Esophagus squamous epithelium (tissue), 5 donors: ENCODE data around the gene PHLDA2. TPM values are rescaled to one million over a fixed set of nuclear protein-coding genes. Genes with fewer than 3 reads are reported as not detected.
"Not testable (repeated sequence)": the region's sequence is repeated elsewhere in the genome, so short reads cannot be mapped to it uniquely, and the experiment has no call there.

Source experiments
- DNase-seq: peaks from one replicate; lab custom pipeline; 2025; lab: John Stamatoyannopoulos, UW
- H3K27ac ChIP-seq, 4 donors: fragments of 200-600 bp; sonication (generic); one replicate each; pipeline ENCODE4 v1.5.1; 2016 to 2019; ENCODE audit warnings: mild to moderate bottlenecking in 1 of 4
- H3K27me3 ChIP-seq, 4 donors: fragments of 200-600 bp; sonication (generic); 1 replicate in 3 of 4; 2 replicates in 1 of 4; pipeline versions ENCODE4 v1.5.1 to v1.6.0; 2017 to 2021; ENCODE audit warnings: antibody characterized with exemption in 1 of 4
- H3K36me3 ChIP-seq, 3 donors: fragments of 200-600 bp; sonication (generic); one replicate each; pipeline ENCODE4 v1.5.1; 2016 to 2019
- H3K4me1 ChIP-seq, 3 donors: fragments of 200-600 bp; sonication (generic); one replicate each; pipeline ENCODE4 v1.5.1; 2017 to 2019
- H3K4me3 ChIP-seq, 4 donors: fragments of 200-600 bp; sonication (generic); 1 replicate in 3 of 4; 2 replicates in 1 of 4; pipeline ENCODE4 v1.5.1; 2016 to 2019; ENCODE audit warnings: mild to moderate bottlenecking in 2 of 4, moderate library complexity in 1 of 4
- H3K9me3 ChIP-seq, 3 donors: fragments of 200-600 bp; sonication (generic); one replicate each; pipeline ENCODE4 v1.5.1; 2016 to 2019
- POLR2A ChIP-seq, 4 donors: fragments of 450-650 bp; IDR thresholded peaks; one replicate each; pipeline ENCODE4 v1.6.1; 2017; ENCODE audit warnings: antibody characterized with exemption in 4 of 4, mild to moderate bottlenecking in 4 of 4, moderate library complexity in 3 of 4
- WGBS, 2 donors: methylation state at CpG; one replicate each; pipeline ENCODE4 v1.1.5; 2018; 5-methylcytosine and 5-hydroxymethylcytosine counted together
- intact Hi-C: fragments of 100-400 bp; cut with DNase I; formaldehyde crosslinking; loops from one replicate; pipeline ENCODE4 v1.15.0; 2022
- total RNA-seq, 4 donors: library from RNA; depleted of rRNA; stranded (reverse); fragments of >200 nt; gene quantifications; one replicate each; pipeline ENCODE4 v1.1.0, GENCODE V29; 2016
- TF ChIP-seq, protein P1 (sequence below), 6 experiments: fragments of 450-650 bp in 4 of 6; fragments of 200-600 bp in 2 of 6; sonication (generic) in 2 of 6; IDR thresholded peaks; one replicate each; pipeline ENCODE4 v1.5.1; 2016 to 2019; ENCODE audit warnings: antibody characterized with exemption in 6 of 6, mild to moderate bottlenecking in 4 of 6, moderate library complexity in 4 of 6
- donor health status: DM: yes; HTN: yes; CAD: no.

The PHLDA2 gene
- total RNA-seq, 4 donors from 2014 or later = 10.2 to 39.2 (median 22.5) TPM

DNA sequence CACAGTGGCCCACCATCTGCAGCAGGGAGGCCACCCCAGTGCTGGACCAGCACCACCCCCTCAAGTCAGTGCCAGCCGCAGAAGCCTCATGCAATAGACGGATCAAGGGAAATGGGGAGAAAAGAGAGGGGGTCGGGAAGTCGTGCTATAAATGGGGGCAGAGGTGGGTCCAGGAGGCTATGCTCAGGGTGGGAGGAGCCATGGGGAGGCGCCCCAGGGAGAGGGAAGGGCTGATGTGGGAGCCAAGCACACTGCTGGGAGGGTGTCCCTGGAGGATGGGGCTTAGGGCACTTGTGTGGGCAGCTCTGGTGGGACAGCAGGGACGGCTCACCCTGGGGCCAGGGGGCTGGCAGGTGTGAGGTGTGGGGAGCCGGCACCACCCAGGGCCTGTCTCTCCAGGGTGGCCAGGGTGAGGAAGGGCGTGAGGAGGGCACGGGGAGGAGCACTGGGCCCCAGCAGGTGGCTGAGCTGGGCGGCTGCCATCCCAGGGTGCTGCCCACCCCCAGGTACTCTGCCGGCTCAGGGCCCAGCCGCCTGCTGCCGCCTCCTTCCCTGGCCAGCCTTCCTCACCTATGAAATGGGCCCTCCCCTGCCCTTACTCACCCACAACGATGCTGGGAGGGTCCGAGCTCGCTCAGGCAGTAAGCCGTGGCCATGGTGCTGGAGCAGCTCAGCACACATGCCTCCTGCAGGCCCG, 18.0 kb downstream of the PHLDA2 start:
- peaks cover 0 to 24% (median 2%) of the 10 kb centered on the region in 4 donors for H3K27me3 ChIP-seq
- H3K4me3 ChIP-seq = no peak overlapping the region
- H3K27ac ChIP-seq = peak overlapping the region; percentile 73 to 92 (median 84)
- intact Hi-C loops = no loop called here
- WGBS, 2 donors = 57 to 68% methylated on average over 8 to 9 of the region's 18 CpGs
- H3K36me3 ChIP-seq = peaks cover 0 to 3% (median 0%) of the 10 kb centered on the region in 3 donors
- no peak for TF ChIP-seq POLR2A (IDR thresholded peaks at IDR 0.05)
- TF ChIP-seq, protein P1, sequence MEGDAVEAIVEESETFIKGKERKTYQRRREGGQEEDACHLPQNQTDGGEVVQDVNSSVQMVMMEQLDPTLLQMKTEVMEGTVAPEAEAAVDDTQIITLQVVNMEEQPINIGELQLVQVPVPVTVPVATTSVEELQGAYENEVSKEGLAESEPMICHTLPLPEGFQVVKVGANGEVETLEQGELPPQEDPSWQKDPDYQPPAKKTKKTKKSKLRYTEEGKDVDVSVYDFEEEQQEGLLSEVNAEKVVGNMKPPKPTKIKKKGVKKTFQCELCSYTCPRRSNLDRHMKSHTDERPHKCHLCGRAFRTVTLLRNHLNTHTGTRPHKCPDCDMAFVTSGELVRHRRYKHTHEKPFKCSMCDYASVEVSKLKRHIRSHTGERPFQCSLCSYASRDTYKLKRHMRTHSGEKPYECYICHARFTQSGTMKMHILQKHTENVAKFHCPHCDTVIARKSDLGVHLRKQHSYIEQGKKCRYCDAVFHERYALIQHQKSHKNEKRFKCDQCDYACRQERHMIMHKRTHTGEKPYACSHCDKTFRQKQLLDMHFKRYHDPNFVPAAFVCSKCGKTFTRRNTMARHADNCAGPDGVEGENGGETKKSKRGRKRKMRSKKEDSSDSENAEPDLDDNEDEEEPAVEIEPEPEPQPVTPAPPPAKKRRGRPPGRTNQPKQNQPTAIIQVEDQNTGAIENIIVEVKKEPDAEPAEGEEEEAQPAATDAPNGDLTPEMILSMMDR (IDR thresholded peaks at IDR 0.05) = no peak
- peaks cover 23 to 55% (median 25%) of the 10 kb centered on the region in 3 donors for H3K4me1 ChIP-seq
- no peak for DNase-seq
- no peaks in the 10 kb centered on the region for H3K9me3 ChIP-seq

DNA sequence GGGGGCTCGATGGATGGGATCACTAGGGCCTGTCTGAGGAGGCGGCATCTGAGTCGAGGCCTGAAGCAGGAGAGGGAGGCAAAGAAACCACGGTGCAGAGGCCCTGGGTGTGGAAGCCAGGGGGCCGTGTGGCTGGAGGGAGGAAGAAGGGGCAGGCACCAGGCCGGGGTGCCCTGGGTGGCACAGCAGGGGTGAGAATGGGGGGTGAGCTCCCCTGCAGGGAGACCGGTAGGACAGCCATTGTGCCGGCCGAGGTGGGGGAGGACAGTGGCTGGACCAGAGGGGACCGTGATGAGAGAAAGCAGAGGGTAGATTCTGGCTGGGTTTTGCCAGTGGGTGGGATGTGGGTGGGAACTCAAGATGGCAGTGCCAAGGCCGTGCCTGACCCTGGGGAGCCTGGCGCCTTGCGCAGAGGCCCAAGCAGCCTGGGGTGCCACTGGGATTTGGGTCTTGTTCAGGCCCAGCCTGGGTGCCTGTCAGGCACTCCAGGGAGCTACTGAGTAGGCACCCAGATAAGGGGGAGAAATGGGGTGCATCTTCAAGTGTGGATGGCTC, 18.7 kb downstream of the PHLDA2 start:
- intact Hi-C loops = no loop called here

DNA sequence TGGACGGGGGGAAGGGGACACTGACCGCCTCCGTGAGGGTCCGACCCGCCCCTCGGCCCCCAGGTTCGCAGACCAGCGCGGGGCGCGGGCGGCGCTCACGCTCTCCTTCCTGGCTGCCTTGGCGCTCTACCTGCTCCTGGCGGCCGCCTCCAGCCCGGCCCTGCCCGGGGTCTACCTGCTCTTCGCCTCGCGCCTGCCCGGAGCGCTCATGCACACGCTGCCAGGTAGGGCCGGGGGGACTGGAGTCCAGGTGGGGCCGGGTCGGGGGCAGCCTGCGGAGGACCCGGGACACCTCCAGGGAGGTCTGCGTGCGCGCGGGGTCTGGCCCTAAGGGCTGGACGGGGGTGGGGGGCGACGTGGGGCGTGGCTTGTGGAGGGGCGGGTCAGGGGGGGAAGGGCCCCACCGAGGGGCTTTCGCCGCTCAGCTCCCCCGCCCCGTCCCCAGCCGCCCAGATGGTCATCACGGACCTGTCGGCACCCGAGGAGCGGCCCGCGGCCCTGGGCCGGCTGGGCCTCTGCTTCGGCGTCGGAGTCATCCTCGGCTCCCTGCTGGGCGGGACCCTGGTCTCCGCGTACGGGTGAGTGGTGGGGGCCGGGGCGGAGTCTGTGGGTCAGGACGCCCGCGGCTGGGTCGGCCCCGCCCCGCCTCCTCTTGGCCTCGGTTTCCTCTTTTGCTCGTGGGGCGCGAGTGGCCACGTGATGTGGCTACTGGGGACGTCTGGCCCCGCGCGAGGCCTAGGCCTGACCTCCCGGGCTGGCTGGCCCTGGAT, 19.9 kb downstream of the PHLDA2 start:
- H3K9me3 ChIP-seq = no peaks in the 10 kb centered on the region
- no CpG with 5 or more reads among the region's 78 CpGs for WGBS, 2 donors
- peaks cover 0 to 15% (median 0%) of the 10 kb centered on the region in 3 donors for H3K36me3 ChIP-seq
- H3K4me3 ChIP-seq = peak overlapping the region in 2 of 4 donors; percentile 15 to 43
- intact Hi-C loops = no loop called here
- no peak overlapping the region for H3K27ac ChIP-seq
- peaks cover 25 to 58% (median 25%) of the 10 kb centered on the region in 3 donors for H3K4me1 ChIP-seq
- H3K27me3 ChIP-seq = peaks cover 0 to 24% (median 2%) of the 10 kb centered on the region in 4 donors
- DNase-seq = no peak
- TF ChIP-seq POLR2A (IDR thresholded peaks at IDR 0.05) = no peak
- TF ChIP-seq, protein P1 (IDR thresholded peaks at IDR 0.05) = no peak

More for the DNA sequence above, 18.7 kb downstream of the PHLDA2 start:
- H3K27me3 ChIP-seq = peaks cover 0 to 24% (median 2%) of the 10 kb centered on the region in 4 donors
- 84% methylated on average over 12 to 13 of the region's 13 CpGs for WGBS, 2 donors
- TF ChIP-seq POLR2A (IDR thresholded peaks at IDR 0.05) = no peak
- TF ChIP-seq, protein P1 (IDR thresholded peaks at IDR 0.05) = no peak
- H3K27ac ChIP-seq = no peak overlapping the region
- H3K4me1 ChIP-seq = peaks cover 23 to 55% (median 25%) of the 10 kb centered on the region in 3 donors
- H3K9me3 ChIP-seq = no peaks in the 10 kb centered on the region
- DNase-seq = no peak
- peaks cover 0 to 11% (median 0%) of the 10 kb centered on the region in 3 donors for H3K36me3 ChIP-seq
- H3K4me3 ChIP-seq = no peak overlapping the region

DNA sequence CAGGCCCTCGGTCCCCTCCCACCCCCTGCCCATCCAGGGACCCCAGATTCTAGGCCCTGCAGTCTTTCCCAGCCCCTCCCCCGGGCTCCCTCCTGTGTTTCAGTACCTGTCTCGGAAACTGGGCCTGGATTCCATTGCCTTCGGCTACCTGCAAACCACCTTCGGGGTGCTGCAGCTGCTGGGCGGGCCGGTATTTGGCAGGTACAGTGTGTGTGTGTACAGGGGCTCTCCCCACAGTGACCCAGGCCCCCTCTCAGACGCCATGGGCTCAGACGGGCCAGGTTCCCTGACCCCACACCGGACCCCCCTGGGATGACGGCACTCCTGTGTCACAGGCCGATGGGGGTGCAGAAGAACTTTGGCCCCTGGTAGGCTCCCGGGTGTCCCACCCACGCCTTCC, 21.1 kb downstream of the PHLDA2 start:
- Histone ChIP-seq H3K27ac (no peak overlapping the region), H3K4me3 (no peak overlapping the region), H3K36me3 (peaks cover 0 to 15% (median 0%) of the 10 kb centered on the region in 3 donors), H3K27me3 (peaks cover 0 to 24% (median 2%) of the 10 kb centered on the region in 4 donors), H3K4me1 (peaks cover 15 to 58% (median 30%) of the 10 kb centered on the region in 3 donors), H3K9me3 (no peaks in the 10 kb centered on the region)
- TF ChIP-seq, protein P1 (IDR thresholded peaks at IDR 0.05) = no peak
- TF ChIP-seq POLR2A (IDR thresholded peaks at IDR 0.05) = no peak
- intact Hi-C loops = no loop called here
- DNase-seq = no peak
- WGBS, 2 donors = 100% methylated on average over 3 of the region's 14 CpGs; no CpG with 5 or more reads in 1 of the 2 donors

DNA sequence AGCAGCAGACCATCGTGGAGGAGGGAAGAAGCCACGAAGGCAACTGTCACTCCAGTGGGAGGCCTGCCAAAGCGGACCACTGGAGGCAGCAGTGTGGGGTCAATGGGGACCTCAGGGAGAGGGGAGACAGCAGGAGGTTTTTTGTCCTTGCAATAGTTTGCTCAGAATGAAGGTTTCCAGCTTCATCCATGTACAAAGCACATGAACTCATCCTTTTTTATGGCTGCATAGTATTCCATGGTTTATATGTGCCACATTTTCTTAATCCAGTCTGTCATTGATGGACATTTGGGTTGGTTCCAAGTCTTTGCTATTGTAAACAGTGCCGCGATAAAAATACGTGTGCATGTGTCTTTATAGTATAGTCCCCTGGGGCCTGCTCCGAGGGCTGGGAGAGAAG, 23.9 kb downstream of the PHLDA2 start:
- peaks cover 0 to 15% (median 0%) of the 10 kb centered on the region in 3 donors for H3K36me3 ChIP-seq
- H3K4me3 ChIP-seq, intact Hi-C loops, H3K9me3 ChIP-seq, DNase-seq, H3K27ac ChIP-seq: not testable (repeated sequence)
- H3K27me3 ChIP-seq = peaks cover 0 to 24% (median 2%) of the 10 kb centered on the region in 4 donors
- WGBS, 2 donors = 84 to 93% methylated on average over 7 of the region's 7 CpGs
- peaks cover 19 to 61% (median 31%) of the 10 kb centered on the region in 3 donors for H3K4me1 ChIP-seq
